GM19324 (cell line): ENCODE results near the gene OR6J1.

Experiments used
- ATAC-seq: cut with Tn5 transposase; IDR thresholded peaks from one replicate; pipeline ENCODE4 v1.9.1; 2021; ENCODE audit warnings: mild to moderate bottlenecking, moderate library complexity; ENCODE audit not compliant: unreplicated experiment, low FRiP score

The OR6J1 gene

GRCh38 chr14:22583994-22584393, 60.2 kb downstream of the OR6J1 start:
- no peak for ATAC-seq
